Smooth muscle cell of trachea (primary cell): ENCODE results near the gene SEH1L. TPM values are rescaled to one million over a fixed set of nuclear protein-coding genes. Genes with fewer than 3 reads are reported as not detected.

Experiments used
- total RNA-seq: library from RNA; depleted of rRNA; stranded (reverse); fragments of >200 nt; gene quantifications from 2 replicates; pipeline ENCODE4 v1.2.1, GENCODE V29; 2014

Gene SEH1L
- total RNA-seq = 40.9 and 59.1 TPM in 2 replicates

GRCh38 chr18:12947285-12948049, at the start of gene SEH1L:
TSS of gene SEH1L (plus strand) at chr18:12948011. CDS start at chr18:12948122, 111 bp downstream.

GRCh38 chr18:12990967-12991820, 43.4 kb downstream of the SEH1L start, which contains the start of gene CEP192:
TSS of gene CEP192 (plus strand) at chr18:12991362. CDS start at chr18:12999425, 8,063 bp downstream.

Other genes with a start within 250 kb of the SEH1L start
- gene CEP76, start 245.3 kb upstream of the SEH1L start, total RNA-seq = 6.8 and 7.4 TPM in 2 replicates
- gene PSMG2, start 245.0 kb upstream of the SEH1L start, total RNA-seq = 60.0 and 82.0 TPM in 2 replicates
- gene PTPN2, start 63.8 kb upstream of the SEH1L start, total RNA-seq = 20.3 and 25.7 TPM in 2 replicates
- gene CEP192, start 43.4 kb downstream of the SEH1L start, total RNA-seq = 26.1 and 39.4 TPM in 2 replicates